Epidermal melanocyte (primary cell): Measurements from ENCODE around the gene LUZP2.

Experiments used
- DNase-seq: peaks from one replicate; pipeline ENCODE4 v3.0.0; 2011; ENCODE audit warnings: low spot score; ENCODE audit not compliant: insufficient read length

Gene LUZP2

DNA sequence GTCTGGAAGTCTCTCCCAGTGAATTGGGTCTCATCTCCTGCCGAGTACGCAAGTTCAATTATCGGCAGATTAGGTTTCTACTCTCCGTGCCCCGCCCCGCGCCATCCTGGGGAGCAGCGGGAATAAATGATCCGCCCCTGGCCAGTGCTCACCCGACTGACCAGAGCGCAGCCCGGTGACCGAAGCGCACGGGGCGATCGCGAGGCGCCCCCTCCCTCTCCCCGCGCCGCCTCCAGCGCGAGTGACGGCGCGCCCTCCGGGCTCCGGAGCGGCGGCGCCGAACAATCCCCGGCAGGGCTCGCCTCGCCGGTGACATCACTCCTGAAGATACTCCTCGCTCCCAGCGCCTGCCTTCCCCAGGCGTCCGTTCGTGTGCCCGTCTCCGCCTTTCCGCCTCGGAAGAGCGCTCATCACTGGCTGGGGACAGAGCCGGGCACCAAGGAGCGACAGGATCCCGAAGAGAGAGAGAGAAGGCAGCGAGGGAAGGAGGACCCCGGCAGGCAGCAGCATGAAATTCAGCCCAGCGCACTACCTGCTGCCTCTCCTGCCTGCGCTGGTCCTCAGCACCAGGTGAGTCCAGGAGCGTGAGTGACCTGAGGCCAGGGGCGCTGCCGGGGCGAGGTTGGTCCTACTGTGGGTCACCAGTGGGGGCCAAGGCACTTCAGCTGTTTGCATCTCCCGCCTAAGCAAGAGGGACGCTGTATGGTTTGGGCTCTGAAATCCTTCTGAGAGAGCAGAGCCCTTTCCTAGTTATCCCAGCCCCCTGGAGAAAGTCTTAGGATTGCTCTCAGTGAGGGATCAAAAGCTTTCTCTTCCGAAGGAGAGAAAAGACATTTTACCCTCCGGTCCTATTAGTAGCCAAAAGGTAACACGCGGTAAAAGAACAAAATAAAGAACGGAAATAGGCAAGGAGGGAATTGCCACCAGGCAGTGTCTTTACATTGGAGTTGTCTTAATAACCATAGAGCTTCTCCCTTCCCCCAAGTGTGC, at the start of gene LUZP2:
Gene LUZP2, plus strand, starts transcription at position 318 of the 990 bp plus-strand sequence.
- DNase-seq: no peak

DNA sequence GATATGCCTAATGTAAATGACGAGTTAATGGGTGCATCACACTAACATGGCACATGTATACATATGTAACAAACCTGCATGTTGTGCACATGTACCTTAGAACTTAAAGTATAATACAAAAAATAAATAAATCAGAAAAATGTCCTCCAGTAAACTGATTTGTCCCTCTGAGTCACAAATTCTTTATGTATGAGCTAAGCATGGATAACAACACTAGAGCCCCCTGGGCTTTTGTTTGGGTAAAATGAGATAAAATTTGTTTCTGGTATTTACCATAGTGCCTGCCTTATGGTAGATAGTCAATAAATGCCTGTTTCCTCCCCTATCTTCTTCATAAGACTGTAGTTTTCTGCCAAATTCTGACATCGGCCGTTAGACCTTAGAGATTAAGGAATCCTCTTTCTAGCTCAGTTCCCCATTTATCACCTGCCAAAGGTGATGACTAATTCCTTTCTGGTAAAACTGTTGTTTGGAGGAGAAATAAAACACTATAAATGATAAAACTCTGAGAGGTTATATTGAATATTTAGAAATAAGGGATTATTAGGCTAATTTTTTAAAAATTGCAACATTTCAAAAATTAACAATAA, 43.6 kb upstream of the LUZP2 start:
- no peak for DNase-seq

DNA sequence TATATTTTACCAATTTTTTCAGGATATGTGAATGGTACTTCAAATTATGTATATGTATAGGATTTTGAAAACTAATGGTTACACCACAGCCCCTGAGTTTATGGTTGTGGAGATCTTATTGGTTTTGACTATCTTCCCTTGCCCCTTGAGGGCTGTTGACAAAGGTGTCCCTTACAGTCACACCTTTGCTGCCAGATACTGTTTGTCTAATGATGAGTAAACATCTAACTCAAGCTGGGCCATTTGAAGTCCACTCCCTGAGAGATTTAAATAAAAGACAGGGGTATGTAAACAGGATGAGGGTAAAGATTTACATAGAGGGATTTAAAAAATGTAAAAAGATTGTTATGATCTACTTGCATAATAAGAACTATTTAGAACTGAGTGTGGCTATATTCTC, 38.9 kb upstream of the LUZP2 start:
- DNase-seq: no peak

DNA sequence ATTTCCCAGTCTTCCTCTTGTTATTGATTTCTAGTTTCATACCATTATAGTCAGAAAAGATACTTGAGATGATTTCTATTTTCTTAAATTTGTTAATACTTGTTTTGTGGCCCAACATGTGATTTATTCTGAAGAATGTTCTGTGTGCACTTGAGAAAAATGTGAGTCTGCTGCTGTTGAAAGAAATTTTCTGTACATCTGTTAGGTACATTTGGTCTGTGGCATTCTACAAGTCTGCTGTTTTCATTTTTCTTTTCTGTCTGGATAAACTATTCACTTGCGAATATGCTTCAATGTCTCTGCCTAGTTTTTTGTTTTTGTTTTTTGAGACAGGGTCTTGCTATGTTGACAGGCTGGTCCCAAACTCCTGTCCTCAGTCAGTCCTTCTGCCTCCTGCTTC, 26.4 kb upstream of the LUZP2 start:
- no peak for DNase-seq

DNA sequence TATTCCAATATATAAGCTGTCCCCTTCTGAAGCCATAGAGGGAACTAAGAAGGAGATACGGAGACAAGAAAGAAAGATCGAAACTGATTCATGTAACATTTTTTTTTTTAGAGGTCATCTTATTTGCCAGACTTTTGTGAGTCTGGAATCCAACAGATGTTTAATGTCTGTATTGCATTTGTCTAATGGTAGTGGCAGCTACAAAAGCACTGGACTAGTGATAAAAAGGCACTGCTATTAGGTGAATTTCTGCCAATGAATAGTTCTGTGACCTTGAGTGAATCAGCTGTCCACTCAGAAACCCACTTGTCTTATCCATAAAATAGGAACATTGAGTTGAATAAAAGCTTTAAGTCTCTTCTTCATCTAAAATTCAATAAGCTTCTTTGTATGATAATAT, 25.8 kb upstream of the LUZP2 start:
- no peak for DNase-seq

DNA sequence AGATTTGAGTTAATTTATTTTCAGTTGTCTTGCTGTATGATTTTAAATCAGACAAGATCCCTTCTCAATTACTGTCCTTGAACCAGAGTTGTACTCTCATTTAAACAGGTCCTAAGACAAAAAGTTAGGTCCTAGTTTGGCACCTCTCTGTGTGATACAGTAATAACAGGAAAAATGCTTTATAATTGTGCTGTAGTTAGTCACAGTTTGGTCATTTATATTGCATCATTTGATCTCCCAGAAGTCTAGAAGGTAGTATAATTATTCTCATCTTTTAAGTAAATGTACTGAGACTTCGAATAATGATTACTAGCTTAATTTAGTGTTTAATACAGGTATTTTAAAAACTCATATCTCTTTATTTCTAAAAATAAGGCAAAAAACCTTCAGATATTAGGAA, 18.1 kb upstream of the LUZP2 start:
- no peak for DNase-seq

DNA sequence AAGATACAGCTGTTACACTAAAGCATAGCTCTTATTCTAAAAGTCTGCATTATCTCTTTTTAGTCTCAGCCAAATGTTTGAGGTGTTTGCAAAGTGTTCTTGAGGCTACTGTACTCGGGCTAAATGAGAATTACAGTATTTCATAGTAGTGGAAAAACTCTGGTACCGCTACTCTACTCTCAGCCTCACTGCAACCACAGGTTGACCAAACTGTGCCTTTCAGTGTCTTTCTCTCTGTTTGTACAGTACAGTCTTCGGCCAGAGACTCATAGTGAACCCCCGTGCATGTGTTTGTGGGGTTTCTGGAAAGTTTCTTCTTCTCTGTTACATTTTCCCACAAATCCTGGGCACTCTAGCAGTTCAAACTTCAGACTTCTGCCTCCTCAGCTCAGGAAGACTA, 7.4 kb upstream of the LUZP2 start:
- DNase-seq: no peak

DNA sequence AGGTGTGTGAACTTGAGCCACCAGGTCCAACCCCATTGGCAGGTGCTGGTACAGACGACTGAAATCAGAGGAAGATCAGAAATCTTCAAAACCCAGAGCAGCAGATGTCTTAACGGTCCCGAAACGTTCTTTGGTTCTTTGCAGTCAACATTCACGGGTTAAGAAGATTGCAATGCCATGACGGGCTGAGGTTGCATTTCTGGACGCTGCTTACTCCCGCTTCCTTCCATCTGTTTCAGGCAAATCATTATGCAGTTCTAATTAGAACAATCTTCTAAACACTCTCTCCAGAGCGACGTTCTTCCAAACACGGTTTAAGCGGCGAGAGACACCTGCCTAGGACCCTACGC, 492 bp upstream of the LUZP2 start:
- DNase-seq: no peak

DNA sequence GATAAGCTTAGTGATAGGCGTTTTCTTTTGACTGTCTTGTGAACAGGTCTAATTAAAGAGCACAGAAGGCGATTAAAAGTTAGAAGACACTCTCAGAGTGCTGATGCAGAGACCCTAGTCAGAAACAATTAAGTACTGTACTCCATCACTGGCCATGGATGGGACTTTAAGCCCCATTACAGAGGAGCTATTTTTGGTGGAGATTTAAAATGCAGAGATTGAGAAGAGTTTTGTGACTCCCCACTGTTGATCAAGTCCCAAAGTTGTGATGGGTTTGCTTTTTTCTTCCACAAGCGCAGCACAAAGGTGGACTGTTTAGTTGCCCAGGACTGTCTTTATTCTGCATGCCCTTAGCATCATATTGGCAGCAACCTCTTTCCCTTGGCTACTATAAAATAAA, 978 bp downstream of the LUZP2 start:
- DNase-seq: no peak

DNA sequence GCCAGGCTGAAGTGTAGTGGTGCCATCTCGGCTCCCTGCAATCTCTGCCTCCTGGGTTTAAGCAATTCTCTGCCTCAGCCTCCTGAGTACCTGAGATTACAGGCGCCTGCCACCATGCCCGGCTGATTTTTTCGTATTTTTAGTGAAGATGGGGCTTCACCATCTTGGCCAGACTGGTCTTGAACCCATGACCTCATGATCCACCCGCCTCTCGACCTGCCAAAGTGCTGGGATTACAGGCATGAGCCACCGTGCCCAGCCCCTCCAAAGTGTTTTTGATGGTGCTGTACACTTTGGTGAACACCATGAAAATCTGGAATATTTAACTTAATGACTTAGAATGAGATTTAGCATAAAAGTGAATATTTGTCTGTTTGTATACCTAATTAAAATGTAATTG, 5.6 kb downstream of the LUZP2 start:
- DNase-seq: no peak

DNA sequence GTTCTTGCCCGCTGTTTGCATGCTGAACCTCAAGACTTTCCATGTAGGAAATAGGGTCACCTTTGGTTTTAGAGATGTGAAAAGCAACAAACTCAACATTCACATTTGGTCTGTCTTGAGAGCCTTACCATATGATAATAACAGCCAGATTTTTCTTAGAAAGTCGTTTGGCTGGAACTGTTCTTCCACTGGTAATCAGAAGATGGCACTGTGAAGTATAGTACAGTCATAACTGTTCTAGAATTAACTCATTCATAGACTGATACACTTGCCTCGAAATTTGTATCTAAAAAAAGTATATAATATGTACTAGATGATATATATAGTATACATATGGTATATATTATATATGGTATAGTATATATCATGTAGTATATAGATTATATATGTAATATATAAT, 12.3 kb downstream of the LUZP2 start:
- no peak for DNase-seq

DNA sequence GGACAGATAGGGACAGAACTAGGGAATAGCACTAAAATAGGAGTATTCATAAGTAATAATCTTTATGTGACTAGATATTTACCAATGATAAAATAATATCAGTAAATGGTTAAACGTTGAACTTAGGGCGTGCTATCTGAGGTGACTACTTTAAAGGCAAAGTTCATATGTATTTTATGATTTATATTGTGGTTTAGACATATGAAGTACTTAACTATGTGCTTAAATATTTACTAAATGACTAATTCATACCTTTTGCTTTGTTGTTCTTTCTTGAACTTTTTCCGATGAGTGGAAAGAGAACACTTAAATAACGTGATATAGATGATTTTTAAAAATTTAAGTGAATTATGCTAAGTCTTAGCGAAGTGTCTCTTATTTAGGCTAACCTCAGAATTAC, 14.7 kb downstream of the LUZP2 start:
- no peak for DNase-seq

DNA sequence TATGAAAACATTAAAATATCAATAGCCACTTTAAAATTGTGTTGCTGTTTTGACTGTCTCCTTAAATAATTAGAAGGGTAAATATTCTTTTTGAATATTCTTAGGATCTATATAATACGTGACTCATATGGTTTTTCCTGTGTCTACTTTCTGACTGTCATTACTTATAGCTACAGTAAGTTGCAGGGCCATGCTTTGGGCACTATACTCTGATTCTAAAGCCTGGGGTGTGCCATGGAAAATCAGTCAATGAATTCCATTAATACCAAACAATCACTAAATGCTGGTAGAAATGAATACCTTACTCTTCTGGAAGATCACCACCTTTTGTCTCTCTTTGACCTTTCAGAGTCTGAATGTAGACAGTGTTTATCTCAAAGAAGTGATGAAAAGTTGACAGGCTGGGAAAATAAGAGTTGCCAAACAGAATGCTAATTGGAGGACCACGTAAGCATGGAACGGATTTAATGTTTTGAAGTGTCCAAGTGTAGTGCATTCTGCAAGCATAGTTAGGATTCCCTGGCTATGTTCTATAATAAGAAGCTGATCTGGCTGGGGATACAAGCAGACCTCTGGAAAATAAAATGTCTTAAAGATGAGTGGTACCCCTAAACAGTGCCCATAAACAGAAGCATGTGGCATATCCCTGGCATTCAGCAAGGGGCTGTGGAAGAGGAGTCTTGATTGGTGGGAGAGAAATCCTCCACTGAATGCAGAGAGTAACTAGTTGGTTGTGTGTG, 16.8 kb downstream of the LUZP2 start:
- DNase-seq: no peak

DNA sequence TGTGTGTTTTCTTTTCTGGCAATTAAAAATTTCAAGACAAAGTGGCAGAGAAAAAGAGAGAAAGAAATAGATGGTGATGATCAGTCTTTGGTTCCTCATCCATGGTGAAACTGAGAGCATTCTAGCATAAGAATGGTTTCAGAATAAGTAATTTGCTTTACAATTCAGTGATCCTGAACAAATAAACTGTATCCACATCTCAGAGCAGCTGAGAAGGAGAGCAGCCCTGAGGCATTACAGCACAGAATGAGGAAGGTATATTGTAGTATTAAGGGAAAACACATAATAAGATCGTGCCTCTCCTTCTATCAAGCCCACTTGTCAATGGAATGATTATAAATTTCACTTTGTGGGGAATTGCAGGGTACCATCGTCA, 17.4 kb downstream of the LUZP2 start:
- no peak for DNase-seq

DNA sequence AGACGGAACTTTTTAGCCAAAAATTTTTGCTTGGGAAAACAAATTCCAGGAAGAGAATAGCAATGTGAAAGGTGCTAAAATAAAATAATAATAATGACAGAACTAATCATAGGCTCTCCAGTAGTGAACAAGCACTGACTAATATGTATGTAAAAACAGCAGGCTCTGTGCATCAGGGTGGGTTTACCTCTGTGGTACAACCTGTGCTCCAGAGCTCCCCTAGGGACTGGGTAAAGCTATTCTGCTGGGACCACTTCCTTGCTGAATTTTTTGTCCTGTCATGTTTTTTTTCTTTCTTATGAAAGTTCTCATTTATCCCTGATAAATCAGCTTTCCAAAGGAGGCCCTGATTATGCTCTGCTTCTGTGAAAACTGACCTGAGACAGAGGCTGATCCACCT, 18.8 kb downstream of the LUZP2 start:
- DNase-seq: no peak

DNA sequence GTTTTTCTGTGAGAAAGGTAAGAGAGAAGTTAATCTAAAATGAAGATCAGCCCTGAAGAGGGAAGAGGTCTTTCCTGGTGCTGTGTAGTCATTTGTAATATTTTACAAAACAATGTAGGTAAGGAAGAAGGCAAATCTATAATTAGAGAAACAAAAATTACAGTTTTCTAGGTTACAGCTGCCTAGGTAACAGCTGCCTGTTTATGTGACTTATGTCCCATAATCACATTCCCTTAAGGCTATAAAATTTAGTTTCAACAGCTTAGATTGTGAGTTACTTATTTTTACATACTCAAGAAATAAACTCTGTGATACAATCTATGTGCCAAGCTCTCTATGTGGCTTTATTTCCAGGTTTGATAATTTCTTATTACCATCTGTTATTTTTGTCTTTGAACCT, 19.8 kb downstream of the LUZP2 start:
- DNase-seq: no peak

DNA sequence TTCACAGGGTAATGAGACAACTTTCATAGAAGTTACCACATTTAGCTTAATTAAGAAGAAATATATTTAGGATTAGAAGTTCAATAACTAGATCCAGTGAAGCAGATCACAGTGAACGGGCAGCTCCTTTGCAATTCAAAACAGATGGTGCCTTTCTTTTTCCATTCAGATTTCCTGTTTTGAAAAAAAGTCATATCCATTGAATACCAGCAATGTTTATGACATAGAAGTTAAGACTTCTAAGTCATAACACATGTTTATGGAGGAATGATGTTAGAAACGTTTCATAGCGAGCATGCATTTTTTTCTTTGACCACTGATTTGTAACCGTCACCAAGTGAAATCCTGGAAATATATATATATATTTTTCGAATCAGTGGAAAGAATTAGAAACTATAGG, 24.7 kb downstream of the LUZP2 start:
- no peak for DNase-seq

DNA sequence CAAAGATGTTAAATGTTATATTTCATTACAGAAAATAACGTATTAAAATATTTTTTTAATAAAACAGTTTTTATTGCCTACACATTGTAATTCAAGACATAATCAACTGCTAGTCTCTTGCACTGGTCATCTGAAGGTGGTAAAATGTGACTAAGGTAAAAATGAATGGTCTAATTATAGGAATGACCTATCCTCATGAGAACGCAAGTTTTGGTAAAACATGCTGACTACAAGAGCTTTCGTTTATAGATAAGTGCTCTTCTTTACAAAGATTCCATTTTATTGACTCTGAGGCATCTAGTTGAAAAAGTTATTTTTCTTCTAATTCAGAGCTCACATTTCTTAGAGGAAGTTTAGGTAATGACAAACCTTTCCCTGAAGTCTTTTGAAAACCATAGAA, 27.3 kb downstream of the LUZP2 start:
- no peak for DNase-seq

DNA sequence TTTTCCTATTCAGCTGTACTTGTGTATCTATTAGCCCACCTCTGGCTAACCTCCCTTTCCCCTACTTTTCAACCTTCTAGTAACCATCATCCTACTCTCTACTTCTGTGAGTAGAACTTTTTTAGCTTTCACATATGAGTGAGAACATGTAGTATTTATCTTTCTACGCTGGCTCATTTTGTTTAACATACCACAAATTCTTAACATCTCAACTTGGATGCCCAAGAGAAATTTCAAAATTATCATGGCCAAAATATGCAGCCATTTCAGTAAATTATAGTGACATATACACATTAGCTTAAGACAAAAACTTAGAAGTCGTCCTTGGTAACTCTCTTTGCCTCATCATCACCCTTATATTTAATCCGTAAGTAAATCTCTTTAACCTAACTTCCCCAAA, 34.7 kb downstream of the LUZP2 start:
- DNase-seq: no peak

DNA sequence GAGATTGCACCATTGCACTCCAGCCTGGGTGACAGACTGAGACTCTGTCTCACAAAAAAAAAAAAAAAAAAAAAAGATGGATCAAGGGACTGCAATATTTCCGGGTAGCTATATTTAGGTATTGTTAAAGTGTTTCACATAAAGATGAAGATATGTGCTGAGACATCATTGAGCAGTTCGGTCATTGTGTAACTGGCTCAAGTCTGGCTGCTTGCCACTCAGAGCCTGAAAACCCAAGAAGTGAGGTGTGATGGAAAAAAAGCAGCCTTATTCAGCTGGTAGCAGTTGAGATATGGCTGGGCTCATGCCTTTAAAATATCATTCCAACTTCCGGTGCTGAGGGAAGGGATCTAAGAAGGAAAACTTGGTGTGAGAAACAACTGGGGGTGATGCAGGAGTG, 46.9 kb downstream of the LUZP2 start:
- no peak for DNase-seq

DNA sequence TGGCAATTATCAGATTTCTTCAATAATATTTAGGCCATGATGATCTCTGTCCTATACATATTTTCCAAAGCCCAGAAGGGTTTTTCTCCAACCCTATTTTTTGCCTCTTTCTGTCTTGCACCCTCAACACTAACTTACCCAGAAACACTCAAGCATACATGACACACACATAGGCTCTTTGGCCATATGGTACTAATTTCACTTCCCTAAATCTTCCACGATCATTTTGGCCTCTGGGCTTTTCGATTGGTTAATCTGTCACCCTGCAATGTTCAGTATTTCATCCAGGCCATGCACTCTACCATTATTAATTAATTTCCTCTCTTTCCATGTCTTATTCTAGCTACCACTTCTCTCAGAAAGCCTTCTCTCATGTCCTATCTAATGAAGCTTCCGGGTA, 59.8 kb downstream of the LUZP2 start:
- no peak for DNase-seq

DNA sequence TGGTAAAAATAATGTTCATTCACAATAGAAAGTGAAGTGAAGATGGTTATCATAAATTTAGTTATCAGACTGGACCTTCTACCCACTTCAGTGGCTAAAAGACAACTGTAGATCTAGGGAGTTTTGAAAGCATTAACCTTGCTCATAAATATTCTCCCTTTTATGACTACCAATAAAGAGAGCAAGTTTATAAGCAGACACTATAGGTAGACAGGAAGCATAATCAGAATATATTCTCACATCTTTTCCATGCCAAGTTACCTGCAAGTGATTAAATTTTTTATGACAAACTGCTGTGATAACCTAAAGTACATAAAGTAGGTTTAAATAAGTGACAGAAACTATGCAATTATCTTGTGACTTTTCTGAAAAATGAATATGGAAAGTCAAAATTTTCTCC, 62.5 kb downstream of the LUZP2 start:
- no peak for DNase-seq

DNA sequence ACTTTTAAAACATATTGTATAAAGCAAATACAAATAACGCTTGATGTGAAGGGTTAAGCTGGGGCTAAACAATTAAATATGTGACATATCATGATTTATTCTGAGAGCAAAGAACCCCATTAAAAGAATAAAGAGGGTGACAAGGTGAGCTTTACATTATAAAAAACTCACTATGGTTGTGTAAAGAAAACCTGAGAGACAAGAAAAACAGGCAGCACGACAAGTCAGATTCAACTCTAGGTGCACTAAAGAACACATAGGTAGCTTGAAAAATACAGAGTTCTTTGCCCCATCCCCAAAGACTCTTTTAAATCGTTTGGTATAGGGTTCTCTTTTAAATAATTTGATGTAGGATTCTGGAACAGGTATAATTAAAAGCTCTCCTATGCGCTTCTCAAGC, 63.5 kb downstream of the LUZP2 start:
- DNase-seq: no peak
